Hematopoietic multipotent progenitor cell treated with erythropoietin and hydrocortisone succinate and interleukin-3 and kit ligand, for 6 days (in vitro differentiated cells): ENCODE data around the gene NDRG4.

Experiments used
- DNase-seq: peaks from one replicate; pipeline ENCODE4 v3.0.0-alpha.2; 2015

The NDRG4 gene

DNA sequence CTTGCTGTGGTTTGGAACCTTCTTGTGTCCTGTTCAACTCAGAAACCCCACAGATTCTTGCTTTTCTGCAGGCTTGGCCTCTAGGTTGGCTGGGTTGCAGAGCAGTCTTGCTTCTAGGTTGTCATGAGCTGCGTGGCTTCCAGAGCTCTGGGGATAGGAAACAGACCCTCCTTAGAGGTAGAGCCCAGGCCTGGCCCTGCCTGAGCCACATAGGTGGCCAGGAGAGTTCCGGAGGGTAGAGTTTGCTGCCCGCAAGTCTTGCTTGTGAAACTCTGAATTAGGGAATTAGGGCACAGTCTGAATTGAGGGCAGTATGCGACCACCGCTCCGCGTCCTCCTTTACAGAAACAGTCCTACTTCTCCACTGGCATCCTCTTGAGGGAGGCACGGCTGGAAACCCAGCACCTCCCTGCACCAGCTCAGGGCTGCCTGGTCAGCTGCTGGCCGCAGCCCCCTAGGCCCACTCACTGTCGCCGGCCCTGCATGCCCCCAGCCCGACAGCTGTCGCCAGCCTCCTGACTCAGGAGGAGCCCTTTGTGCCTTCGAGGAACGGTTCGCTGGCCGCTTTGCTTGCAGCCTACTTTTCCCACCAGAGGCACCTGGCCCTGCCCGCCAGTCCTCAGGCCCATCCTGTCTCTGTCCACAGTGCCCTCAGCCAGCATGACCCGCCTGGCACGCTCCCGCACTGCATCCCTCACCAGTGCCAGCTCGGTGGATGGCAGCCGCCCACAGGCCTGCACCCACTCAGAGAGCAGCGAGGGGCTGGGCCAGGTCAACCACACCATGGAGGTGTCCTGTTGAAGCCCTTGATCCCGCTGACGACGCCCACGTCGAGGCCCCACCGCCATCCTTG, 11.1 kb downstream of the NDRG4 start:
- DNase-seq, result no peak

DNA sequence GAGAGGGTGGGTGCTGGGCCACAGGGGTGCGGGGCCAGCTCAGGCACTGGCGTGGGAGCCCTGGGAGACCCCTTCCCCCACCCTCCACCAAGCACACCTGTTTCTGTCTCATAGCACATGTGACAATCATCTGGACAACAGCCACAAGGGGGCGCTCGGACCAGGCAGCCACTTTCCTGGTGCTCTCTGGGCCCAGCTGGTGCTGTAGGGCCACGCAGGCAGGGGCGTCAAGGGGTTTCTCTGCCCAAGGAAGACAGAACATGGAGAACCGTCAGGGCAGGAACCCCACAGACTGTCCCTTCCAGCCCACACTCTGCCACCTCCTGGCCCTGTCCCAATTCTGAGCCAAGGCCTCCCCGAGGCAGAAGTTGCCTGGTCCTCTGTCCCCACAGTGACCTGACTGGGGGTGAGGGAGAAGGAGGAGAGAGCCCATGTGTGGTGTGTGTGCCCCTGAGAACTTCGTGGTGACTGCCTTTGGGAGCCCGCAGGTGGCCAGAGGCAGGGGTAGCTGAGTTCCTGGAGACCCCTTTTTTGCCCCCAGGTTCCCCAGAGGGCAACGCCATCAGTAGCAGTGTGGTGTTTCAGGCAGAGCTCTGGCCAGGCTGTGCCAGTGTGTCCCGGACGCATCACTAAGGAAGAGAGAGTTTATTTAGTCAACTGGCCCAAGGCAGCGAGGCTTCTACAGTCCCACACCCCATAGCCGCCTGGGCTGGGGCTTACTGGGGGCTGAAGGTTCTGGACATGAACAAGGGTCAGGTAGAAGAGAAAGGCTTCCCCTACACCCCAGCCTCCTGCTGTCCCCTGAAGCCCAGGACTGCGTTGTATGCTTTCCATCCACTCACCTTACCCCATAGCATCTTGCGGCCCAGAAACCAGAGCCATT, 12.2 kb downstream of the NDRG4 start:
- peak; percentile 89 for DNase-seq

DNA sequence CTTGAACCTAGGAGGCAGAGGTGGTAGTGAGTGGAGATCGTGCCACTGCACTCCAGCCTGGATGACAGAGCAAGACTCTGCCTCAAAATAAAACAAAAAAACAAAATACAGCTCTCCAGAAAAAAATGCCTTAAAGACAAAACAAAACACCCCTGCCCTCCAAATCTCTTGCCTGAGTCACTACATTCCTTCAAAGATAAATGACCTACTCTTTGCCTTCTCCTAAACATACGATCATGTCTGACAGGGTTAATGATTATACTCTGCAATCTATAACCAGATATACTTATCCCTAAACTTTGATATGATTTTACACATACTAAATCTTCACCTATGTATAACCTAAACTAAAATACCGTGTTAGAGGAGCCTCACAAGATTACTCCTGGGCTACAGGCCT, 13.9 kb downstream of the NDRG4 start:
- DNase-seq, result no peak

DNA sequence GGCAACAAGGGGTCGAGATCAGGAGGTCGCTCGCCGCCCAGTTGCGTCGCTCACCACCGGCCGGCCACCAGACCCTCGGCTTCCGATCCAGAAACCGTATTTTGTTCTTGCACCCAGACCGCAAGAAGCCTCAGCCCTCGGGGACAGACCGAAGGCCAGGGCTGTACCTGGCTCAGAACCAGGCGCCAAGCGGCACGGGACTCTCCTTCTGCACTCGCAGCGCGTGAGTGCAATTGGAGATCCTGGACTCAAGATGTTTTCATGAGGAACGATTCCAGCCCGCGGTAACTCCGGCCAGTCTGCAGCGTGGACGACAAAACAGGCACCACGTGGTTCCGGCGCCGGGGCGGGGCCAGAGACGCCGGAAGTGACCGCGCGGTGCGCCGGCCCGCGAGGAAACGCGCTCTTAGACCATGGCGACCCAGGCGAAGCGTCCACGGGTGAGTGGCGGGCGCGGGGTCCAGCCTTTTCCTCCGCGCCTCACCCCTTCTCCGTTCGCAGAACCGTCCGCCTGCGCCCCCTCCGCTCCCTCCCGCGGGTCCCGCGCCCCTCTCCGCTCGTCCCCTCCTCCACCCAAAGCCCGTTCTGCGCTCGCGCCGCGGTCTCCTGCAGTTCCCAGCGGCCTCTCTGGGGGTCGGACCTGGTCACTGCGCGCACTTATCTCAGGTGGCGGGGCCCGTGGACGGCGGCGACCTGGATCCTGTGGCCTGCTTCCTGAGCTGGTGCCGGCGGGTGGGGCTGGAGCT, 15.4 kb downstream of the NDRG4 start, which contains the start of gene SETD6:
Gene SETD6 (plus strand): TSS at position 393 of the 746 bp plus-strand sequence. CDS start 21 bp downstream, at position 414.
- peak; percentile 91 for DNase-seq

DNA sequence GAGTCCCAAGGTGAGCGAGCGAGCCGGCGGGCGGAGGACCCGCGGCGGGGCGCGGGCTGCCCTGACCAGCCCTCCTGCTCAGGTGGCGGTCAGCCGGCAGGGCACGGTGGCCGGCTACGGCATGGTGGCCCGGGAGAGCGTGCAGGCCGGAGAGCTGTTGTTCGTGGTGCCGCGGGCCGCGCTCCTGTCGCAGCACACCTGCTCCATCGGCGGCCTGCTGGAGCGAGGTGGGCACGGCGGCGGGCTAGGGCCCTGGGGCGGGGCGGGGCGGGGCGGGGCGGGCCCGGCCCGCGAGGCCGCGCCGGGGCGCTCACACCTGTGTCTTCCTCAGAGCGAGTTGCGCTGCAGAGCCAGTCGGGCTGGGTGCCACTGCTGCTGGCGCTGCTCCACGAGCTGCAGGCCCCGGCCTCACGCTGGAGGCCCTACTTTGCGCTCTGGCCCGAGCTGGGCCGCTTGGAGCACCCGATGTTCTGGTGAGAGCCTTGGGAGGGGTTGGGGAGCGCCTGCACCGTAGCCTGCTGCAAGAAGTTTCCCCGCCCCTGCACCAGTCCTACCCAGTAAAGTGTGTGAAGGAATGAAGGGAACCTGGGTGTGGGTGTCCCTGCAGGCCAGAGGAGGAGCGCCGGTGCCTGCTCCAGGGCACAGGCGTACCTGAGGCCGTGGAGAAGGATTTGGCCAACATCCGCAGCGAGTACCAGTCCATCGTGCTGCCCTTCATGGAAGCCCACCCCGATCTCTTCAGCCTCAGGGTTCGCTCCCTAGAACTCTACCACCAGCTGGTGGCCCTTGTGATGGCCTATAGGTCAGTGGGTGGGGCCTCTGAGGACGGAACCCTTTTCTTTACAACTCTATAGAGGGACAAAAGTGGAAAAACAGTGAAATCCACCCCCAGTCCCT, 16.2 kb downstream of the NDRG4 start:
- peak; percentile 48 for DNase-seq

DNA sequence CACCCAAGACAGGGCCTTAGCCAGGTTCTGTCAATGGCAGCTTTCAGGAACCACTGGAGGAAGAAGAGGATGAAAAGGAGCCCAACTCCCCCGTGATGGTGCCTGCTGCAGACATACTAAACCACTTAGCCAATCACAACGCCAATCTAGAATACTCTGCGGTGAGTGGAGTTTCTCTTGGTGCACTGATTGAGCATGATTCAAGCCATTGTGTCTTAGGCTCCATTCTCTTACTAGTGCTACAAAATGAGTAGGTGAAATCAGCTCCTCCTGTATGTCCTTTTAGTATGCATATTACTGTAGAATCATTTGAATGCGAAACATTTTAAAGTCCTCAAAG, 16.8 kb downstream of the NDRG4 start:
- no peak for DNase-seq

DNA sequence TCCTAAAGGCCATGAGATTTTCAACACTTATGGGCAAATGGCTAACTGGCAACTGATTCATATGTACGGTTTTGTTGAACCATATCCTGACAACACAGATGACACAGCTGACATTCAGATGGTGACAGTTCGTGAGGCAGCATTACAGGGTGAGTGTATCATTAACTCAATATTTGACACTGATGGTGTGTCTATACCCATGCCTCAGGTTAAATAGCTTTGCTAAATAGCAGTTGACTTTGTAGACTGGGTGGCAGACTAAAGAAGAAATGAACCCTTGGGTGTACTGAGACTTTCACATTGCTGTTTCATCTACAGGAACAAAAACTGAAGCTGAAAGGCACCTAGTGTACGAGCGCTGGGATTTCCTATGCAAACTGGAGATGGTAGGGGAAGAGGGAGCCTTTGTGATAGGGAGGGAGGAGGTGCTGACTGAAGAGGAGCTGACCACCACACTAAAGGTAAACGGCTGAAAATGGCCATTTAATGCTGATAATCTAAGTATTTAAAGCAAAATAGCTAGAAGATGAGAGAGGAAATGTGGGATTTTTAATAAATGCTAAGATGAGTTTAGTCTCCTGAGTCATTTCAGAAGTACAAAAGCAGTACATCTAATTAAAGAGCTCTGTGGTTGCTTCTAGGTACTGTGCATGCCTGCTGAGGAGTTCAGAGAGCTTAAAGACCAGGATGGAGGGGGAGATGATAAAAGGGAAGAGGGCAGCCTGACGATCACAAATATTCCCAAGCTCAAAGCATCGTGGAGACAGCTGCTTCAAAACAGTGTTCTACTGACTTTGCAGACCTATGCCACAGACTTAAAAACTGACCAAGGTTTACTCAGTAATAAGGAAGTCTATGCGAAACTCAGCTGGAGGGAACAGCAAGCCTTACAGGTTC, 18.4 kb downstream of the NDRG4 start:
- no peak for DNase-seq

DNA sequence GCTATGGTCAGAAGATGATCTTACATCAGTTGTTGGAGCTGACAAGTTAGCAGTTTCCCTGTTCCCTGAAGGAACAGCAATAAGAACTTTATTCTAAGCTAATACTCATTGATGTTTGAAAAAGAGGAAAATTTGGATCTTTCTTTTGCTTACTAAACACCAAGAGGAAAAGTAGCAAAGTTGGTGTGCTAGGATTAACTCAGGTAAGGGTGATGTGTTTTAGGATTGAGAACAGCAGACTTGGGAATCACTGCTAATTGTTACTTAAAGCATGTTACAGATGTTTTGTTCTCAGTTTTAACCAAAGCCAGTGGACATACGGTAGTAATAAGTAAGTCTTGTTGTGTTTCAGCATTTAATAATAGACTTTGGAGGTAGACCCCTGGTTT, 19.0 kb downstream of the NDRG4 start:
- DNase-seq, result no peak

DNA sequence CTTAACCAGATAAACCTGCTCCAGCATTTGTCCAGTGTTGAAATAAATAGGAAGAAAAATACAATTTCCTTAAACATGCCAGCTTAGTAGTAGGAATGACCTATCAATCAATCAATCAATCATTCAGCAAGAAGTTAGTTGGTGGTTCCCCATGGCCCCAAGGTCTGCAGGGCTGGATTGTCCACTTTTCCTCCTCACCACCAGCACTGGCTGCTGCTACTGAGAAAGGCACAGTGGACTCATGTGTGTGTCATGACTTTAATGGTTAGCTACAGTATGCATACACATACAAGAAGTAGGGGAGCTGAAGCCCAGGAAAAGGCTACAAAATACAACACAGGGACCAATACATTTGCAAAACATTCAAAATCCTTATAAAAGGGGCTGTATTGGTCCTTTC, 19.8 kb downstream of the NDRG4 start:
- no peak for DNase-seq

DNA sequence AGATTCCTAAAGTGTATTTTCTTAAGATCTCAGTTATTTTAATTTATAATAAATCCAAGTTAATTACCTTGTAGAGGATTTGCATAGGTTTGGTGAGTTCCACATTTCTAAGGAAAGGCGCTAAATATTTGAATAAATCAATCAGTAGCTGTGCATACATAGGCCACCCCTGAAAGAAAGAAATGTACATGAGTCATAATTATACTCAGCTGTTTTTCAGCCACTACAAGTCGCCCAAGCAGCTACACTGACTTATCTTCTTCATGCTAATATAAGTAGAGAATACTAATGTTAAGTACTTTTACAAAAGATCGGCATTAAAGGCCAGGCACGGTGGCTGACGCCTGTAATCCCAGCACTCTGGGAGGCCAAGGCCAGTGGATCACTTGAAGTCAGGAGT, 30.2 kb downstream of the NDRG4 start:
- DNase-seq, result no peak

DNA sequence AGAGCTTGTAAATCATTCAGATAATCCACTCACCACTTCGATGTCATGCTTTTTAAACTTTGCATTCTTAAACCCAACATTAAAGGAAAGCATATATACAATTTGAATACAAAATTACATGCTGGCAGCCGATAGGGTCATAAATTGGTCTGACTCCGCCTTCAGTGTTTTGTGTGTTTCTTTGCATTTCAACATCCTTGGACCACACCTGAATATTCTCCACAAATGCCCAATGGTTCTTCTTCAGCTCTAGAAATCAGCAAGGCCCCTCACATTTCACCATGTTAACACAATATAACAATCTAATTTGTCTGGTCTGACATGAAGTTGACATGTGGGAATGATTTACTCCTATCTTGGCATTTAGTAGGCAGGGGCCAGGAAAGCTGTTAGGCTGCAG, 32.5 kb downstream of the NDRG4 start:
- DNase-seq, result no peak

DNA sequence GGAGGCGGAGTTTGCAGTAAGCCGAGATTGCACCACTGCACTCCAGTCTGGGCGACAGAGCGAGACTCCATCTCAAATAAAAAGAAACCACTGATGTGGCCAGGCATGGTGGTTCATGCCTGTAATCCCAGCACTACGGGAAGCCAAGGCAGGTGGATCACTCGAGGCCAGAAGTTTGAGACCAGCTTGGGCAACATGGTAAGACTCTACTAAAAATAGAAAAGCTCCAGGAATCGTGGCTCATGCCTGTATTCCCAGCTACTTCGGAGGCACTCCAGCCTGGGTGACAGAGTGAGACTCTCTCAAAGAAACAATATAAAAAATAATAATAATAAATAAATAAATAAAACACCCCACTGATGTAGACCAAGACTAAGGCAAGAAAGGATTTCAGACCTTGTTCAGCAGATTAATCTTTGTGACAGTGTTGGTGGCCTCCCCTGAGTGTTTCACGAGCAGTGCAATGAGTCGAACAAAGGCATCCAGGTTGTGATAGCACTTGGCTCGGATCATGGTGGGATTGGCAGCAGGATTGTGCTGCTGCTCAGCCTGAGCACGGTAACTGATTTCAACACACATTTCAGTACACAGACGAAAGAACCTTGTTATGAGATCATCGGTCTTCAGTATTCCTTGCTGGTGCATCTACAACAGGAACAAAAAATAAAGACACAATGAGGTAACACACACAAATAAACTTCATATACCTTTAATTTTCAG, 34.0 kb downstream of the NDRG4 start:
- no peak for DNase-seq

DNA sequence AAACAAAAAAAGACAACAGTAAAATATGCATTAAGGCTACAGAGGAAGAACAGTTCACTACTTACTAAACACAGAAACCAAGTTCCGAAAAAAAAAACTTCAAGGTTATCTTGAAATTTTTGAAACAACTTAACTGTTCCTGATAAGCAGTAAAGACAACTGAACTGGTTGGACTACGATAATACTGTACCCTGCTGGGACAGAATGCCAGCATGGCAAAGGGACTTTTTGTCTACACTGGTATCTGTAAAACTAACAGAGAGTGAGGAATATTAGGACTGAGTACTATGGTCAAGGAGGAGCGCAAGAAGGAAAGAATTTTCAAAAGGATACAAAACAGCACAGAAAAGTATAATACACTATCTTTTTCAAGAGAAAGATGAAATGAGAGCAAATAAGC, 35.2 kb downstream of the NDRG4 start:
- DNase-seq, result no peak

DNA sequence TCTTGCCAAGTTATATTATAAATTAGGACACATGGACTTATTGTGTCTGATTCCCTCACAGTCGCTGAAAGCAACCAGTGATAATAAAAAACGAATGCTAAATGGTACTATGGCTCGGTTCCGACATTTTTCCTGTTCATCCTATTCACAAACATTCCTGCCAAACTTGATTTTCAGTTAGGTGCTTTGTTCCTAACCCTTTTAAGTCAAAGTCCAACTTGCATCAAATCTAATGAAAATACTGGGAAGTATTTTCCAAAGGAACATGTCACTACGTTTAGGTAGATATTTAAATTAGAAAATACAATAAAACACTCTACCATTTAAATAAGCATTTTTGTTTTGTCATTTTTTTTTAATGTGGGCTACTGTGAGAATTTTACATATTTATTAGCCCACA, 36.3 kb downstream of the NDRG4 start:
- DNase-seq, result no peak

DNA sequence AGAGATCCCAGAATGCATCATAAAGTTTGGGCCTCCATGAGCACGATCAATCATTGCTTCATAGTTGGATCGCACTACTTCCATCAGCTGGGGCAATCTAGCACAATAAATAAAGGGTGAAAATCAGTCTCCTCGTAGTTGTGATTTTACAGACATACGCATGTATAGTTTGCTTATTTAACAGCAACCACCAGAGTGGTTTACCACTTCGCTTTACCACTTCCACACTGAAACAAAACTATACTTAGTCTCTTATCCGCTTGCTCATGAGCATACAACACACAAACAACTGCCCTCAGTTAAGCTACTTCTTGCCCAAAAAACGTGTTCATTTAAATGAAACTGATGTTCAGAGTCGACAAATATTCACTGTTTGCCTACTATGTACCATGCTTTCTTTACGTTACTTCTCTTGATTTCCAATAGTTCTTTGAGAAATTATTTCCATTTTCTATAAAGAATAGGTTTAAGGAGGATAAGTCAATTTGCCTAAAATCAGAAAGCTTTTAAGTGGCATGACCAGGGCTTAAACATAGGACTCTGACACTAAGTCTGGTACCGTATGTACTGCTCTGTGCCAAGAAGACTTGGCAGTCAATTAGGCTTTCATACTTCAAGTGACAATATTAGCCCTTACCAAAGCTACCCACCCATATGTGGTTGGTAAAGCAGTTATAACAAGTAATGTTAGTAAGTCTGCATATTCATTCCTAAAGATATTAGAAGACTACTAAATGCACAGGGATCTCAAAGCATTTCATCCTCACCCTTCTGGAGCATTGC, 37.4 kb downstream of the NDRG4 start:
- DNase-seq, result no peak

DNA sequence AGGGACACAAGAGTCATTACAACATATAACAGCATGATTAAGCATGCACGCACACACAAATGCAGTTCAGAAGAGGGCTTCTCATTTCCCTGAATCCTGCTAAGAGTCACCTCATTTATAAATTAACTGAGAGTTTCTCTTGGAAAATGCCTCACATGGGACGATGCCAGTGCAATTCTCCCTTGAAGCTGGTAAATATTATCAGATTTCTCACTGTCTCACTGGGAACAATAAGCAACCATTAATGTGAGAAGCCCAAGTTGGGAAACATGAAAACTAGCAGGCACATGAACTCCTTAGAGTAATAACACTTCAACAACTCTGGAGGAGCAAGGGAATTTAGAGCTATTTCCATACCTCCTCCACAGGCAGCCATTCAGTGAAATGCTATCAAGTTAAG, 41.8 kb downstream of the NDRG4 start:
- no peak for DNase-seq

DNA sequence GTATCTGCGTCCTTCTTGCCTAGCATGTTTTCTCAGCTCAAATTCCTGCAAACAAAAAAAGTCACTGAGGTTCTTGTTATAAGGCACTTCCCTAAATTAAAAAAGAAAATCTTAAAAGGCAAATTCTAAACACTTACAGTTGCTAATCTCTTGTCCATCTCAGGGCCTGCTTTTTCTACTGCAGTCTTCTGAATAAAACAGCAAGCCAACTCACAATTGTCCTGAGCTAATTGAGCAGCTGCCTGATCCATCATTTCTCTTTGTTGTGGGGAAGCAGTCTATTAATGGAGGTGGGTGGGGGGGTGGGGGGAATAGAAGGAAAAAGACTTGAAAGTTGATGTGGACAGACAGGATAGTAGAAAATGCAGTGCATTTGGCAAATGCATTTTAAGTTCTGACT, 42.3 kb downstream of the NDRG4 start:
- no peak for DNase-seq

DNA sequence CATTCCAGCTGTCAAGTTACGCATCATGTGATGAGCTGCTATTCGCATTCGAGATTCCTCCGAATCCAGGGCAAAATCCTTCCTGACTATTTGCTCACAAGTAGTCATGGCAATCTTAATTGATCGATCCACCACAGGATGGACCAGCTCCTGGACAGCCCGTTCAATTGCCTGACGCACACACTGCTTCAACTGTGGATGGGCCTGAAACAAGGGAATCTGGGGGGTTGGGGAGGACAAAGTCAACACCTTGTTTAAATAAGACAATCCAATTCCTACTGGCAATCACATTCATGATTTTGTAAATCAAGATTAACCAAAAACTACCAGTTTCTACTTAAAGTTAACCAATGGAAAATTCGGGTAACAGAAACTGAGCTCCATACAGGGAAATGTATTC, 43.7 kb downstream of the NDRG4 start:
- DNase-seq, result no peak

DNA sequence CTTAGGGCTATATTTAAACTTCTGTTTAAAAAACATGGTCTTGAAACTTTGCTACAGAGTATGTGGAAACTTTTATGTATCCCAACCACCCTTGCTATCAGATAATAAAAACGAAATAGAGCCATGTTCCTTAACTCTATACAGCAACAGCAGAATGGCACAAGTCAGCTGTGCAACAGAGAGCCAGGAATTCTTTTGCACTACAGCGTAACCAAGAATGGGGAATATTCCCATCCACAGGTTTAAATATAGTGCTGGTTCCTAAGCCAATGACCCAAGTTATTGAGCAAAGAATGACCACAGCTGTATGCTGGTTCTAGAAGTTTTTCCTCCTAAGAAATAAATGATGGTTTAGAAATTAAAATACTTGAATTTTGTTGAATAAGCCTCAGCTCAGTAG, 48.4 kb downstream of the NDRG4 start:
- no peak for DNase-seq

DNA sequence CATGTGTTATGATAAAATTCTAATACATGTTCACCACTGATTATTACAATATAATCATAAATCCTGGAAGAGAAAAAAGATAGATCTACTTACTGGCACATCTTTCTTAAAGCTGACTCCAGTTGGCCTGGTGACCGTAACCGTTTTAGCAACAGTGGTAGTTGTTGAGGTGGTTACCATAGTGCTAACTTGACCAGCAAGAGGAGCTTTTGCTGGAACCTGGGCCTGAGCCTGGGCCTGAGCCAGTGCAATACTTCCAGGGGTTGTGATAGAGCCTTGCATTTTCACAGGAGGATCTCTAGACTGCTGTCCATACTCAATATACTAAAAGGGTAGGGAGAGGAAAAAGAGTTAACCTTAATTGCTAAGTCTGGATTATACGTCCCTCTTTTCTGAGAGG, 51.6 kb downstream of the NDRG4 start:
- no peak for DNase-seq
